Prostate gland (tissue), 2 donors: ENCODE data around the gene RNPC3. TPM values are rescaled to one million over a fixed set of nuclear protein-coding genes. Genes with fewer than 3 reads are reported as not detected.

ENCODE experiments used
- DNase-seq: peaks from one replicate; pipeline ENCODE4 v3.0.0-alpha.2; 2019; ENCODE audit warnings: low spot score
- H3K27ac ChIP-seq, 2 donors: fragments of 200-600 bp; sonication (generic); 2 replicates each; pipeline ENCODE4 v1.5.1; 2017 to 2019
- H3K27me3 ChIP-seq: fragments of 200-600 bp; sonication (generic); replicated peaks from 2 replicates; pipeline ENCODE4 v1.5.1; 2019; ENCODE audit not compliant: insufficient read depth
- H3K36me3 ChIP-seq, 2 donors: fragments of 200-600 bp; sonication (generic); 1 replicate in 1 of 2; 2 replicates in 1 of 2; pipeline versions ENCODE4 v1.5.1 to v1.8.1; 2017 to 2019
- H3K4me1 ChIP-seq: fragments of 200-600 bp; sonication (generic); replicated peaks from 2 replicates; pipeline ENCODE4 v1.5.1; 2019
- H3K4me3 ChIP-seq, 2 donors: fragments of 200-600 bp; sonication (generic); 2 replicates each; pipeline ENCODE4 v1.5.1; 2017 to 2019
- H3K9me3 ChIP-seq: fragments of 200-600 bp; sonication (generic); 2 replicates; pipeline ENCODE4 v1.5.1; 2017
- POLR2A ChIP-seq: fragments of 450-650 bp; IDR thresholded peaks from one replicate; pipeline ENCODE4 v1.6.1; 2016; ENCODE audit warnings: antibody characterized with exemption, mild to moderate bottlenecking
- POLR2AphosphoS5 ChIP-seq: sonication (generic); formaldehyde crosslinking; IDR thresholded peaks from one replicate; pipeline ENCODE4 v1.6.1; 2017; ENCODE audit warnings: antibody characterized with exemption
- WGBS: methylation state at CpG from one replicate; pipeline ENCODE4 v1.1.5; 2018; 5-methylcytosine and 5-hydroxymethylcytosine counted together
- intact Hi-C: fragments of 100-400 bp; cut with DNase I; formaldehyde crosslinking; loops from one replicate; pipeline ENCODE4 v1.14.2; 2022
- total RNA-seq, 2 donors: library from RNA; depleted of rRNA; stranded (reverse); fragments of >200 nt; gene quantifications; one replicate each; pipeline ENCODE4 v1.1.0, GENCODE V29; 2016
- TF ChIP-seq, protein P1 (sequence below), 4 experiments: fragments of 200-600 bp in 2 of 4; fragments of 450-650 bp in 2 of 4; sonication (generic) in 2 of 4; IDR thresholded peaks; 1 replicate in 3 of 4; 2 replicates in 1 of 4; pipeline ENCODE4 v1.5.1; 2016 to 2019; ENCODE audit warnings: antibody characterized with exemption in 4 of 4, mild to moderate bottlenecking in 2 of 4, moderate library complexity in 2 of 4

The RNPC3 gene
- total RNA-seq, 2 donors from 2014 or later = 14.4 to 27.1 TPM

DNA sequence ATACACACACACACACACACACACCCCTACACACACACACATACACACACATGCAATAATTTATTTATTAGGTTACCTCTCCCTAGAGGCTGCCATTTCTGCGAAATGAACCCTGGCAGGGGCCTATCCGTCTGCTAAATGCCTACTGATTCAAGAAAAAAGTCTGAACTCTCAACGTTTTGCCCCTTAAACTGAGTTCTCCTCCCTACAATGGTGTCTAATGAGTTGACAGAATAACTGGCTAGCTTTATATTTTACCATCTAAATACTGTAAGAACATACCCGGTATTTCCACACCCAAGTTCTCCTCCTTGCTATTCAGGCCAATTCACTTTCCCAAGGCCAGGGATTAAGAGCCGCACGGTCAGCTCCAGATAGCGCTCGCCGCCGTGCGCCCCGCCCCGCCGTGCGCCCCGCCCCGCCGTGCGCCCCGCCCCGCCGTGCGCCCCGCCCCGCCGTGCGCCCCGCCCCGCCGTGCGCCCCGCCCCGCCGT, 339 bp upstream of the RNPC3 start:
- H3K27ac ChIP-seq = no peak overlapping the region
- H3K36me3 ChIP-seq = no peaks in the 10 kb centered on the region
- H3K9me3 ChIP-seq = no peaks in the 10 kb centered on the region
- H3K4me1 ChIP-seq = peaks cover 3% of the 10 kb centered on the region
- H3K4me3 ChIP-seq = peak overlapping the region in 1 of 2 donors; percentile 17
- TF ChIP-seq POLR2A = no peak
- no peak for TF ChIP-seq POLR2AphosphoS5
- TF ChIP-seq, protein P1, sequence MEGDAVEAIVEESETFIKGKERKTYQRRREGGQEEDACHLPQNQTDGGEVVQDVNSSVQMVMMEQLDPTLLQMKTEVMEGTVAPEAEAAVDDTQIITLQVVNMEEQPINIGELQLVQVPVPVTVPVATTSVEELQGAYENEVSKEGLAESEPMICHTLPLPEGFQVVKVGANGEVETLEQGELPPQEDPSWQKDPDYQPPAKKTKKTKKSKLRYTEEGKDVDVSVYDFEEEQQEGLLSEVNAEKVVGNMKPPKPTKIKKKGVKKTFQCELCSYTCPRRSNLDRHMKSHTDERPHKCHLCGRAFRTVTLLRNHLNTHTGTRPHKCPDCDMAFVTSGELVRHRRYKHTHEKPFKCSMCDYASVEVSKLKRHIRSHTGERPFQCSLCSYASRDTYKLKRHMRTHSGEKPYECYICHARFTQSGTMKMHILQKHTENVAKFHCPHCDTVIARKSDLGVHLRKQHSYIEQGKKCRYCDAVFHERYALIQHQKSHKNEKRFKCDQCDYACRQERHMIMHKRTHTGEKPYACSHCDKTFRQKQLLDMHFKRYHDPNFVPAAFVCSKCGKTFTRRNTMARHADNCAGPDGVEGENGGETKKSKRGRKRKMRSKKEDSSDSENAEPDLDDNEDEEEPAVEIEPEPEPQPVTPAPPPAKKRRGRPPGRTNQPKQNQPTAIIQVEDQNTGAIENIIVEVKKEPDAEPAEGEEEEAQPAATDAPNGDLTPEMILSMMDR (IDR thresholded peaks at IDR 0.05) = no peak
- intact Hi-C loops = no loop called here
- 2% methylated on average over 19 of the region's 34 CpGs for WGBS
- DNase-seq = no peak
- H3K27me3 ChIP-seq = no peaks in the 10 kb centered on the region

- intact Hi-C loops = no loop called here
- Histone ChIP-seq H3K36me3 (no peaks in the 10 kb centered on the region), H3K27ac (no peak overlapping the region), H3K4me3 (peak overlapping the region in 1 of 2 donors; percentile 84), H3K27me3 (no peaks in the 10 kb centered on the region), H3K4me1 (peaks cover 3% of the 10 kb centered on the region), H3K9me3 (no peaks in the 10 kb centered on the region)
- no peak for DNase-seq
- WGBS = 67% methylated on average over 2 of the region's 2 CpGs
- TF ChIP-seq POLR2AphosphoS5 = no peak
- no peak for TF ChIP-seq POLR2A
- TF ChIP-seq, protein P1 (IDR thresholded peaks at IDR 0.05) = no peak
Measured at GRCh38 chr1:103527331-103527730, 1.8 kb downstream of the RNPC3 start.

DNA sequence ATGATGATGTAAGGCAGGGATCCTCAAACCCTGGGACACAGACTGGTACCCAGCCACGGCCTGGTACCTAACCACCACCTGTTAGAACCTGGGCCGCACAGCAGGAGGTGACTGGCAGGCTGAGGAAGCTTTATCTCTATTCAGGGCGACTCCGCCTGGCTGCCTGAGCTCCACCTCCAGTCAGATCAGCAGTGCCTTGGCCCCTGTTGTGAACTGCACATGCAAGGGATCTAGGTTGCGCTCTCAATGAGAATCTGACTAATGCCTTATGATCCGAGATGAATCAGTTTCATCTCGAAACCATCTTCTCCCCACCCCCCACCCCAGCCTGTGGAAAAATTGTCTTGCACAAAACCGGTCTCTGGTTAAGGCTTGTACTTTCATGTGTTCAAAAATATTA, 4.2 kb downstream of the RNPC3 start:
- no peak overlapping the region for H3K27ac ChIP-seq
- peaks cover 3% of the 10 kb centered on the region for H3K4me1 ChIP-seq
- TF ChIP-seq POLR2A (no peak), POLR2AphosphoS5 (no peak)
- TF ChIP-seq, protein P1 (IDR thresholded peaks at IDR 0.05) = no peak
- no peaks in the 10 kb centered on the region for H3K9me3 ChIP-seq
- intact Hi-C loops = no loop called here
- no peak overlapping the region for H3K4me3 ChIP-seq
- no peaks in the 10 kb centered on the region for H3K36me3 ChIP-seq
- WGBS = 86% methylated on average over 8 of the region's 8 CpGs
- no peaks in the 10 kb centered on the region for H3K27me3 ChIP-seq
- DNase-seq = no peak

GRCh38 chr1:103538226-103538625, 12.7 kb downstream of the RNPC3 start:
- TF ChIP-seq POLR2AphosphoS5 (no peak), POLR2A (no peak)
- TF ChIP-seq, protein P1 (IDR thresholded peaks at IDR 0.05) = no peak
- no peaks in the 10 kb centered on the region for H3K9me3 ChIP-seq
- H3K27ac ChIP-seq = no peak overlapping the region
- no peaks in the 10 kb centered on the region for H3K27me3 ChIP-seq
- H3K36me3 ChIP-seq = peaks cover 0 to 4% of the 10 kb centered on the region in 2 donors
- intact Hi-C loops = no loop called here
- WGBS = 98% methylated on average over 2 of the region's 2 CpGs
- no peak overlapping the region for H3K4me3 ChIP-seq
- DNase-seq = no peak
- H3K4me1 ChIP-seq = no peaks in the 10 kb centered on the region

GRCh38 chr1:103541431-103541830, 15.9 kb downstream of the RNPC3 start:
- WGBS = 90% methylated on average over 3 of the region's 3 CpGs
- Histone ChIP-seq H3K36me3 (peaks cover 0 to 7% of the 10 kb centered on the region in 2 donors), H3K27me3 (no peaks in the 10 kb centered on the region)

More at GRCh38 chr1:103541431-103541830, 15.9 kb downstream of the RNPC3 start:
- DNase-seq = no peak
- H3K4me3 ChIP-seq = no peak overlapping the region
- no peak overlapping the region for H3K27ac ChIP-seq
- no peaks in the 10 kb centered on the region for H3K4me1 ChIP-seq
- intact Hi-C loops = no loop called here
- TF ChIP-seq, protein P1 (IDR thresholded peaks at IDR 0.05) = no peak
- TF ChIP-seq POLR2A (no peak), POLR2AphosphoS5 (no peak)
- no peaks in the 10 kb centered on the region for H3K9me3 ChIP-seq
